GM06990 (cell line): ENCODE results near the gene DPP10.

Source experiments
- DNase-seq: peaks from one replicate; pipeline ENCODE4 v3.0.0-alpha.2; 2011; ENCODE audit not compliant: insufficient read length; ENCODE audit errors: extremely low read depth
- H3K27me3 ChIP-seq: replicated peaks from 2 replicates; pipeline ENCODE4 v1.6.0; 2011; ENCODE audit warnings: low read length; ENCODE audit not compliant: control insufficient read depth, insufficient read depth
- H3K36me3 ChIP-seq: 2 replicates; pipeline ENCODE4 v1.5.1; 2011; ENCODE audit warnings: low read length; ENCODE audit not compliant: control insufficient read depth, insufficient read depth
- H3K4me3 ChIP-seq: replicated peaks from 2 replicates; pipeline ENCODE4 v1.5.1; 2011; ENCODE audit warnings: low read depth, mild to moderate bottlenecking, control low read depth, low read length
- TF ChIP-seq, protein P1 (sequence below): IDR thresholded peaks from 2 replicates; pipeline ENCODE4 v1.5.1; 2011; ENCODE audit warnings: low read length, control low read depth, mild to moderate bottlenecking, inconsistent platforms; ENCODE audit not compliant: insufficient read depth, poor library complexity, severe bottlenecking

Gene DPP10

DNA sequence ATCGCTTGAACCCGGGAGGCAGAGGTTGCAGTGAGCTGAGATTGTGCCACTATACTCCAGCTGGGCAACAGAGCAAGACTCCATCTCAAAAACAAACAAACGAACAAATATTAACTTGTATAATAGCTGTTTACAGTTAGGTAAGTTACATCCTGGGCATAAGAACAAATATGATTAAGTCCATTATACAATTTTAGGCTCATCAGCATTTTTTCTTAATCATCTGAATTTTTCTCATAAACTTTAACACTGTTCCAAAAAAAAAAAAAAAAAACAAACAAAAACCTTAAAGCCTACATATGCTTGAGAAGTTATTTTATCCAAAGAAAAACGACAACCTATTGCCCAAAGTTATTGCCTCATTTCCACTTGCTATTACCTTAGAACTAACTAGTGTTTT lies 1042.5 kb downstream of the DPP10 start:
- no peak overlapping the region for H3K4me3 ChIP-seq
- DNase-seq: no peak
- H3K36me3 ChIP-seq: no peaks in the 10 kb centered on the region
- H3K27me3 ChIP-seq: no peaks in the 10 kb centered on the region
- TF ChIP-seq, protein P1, sequence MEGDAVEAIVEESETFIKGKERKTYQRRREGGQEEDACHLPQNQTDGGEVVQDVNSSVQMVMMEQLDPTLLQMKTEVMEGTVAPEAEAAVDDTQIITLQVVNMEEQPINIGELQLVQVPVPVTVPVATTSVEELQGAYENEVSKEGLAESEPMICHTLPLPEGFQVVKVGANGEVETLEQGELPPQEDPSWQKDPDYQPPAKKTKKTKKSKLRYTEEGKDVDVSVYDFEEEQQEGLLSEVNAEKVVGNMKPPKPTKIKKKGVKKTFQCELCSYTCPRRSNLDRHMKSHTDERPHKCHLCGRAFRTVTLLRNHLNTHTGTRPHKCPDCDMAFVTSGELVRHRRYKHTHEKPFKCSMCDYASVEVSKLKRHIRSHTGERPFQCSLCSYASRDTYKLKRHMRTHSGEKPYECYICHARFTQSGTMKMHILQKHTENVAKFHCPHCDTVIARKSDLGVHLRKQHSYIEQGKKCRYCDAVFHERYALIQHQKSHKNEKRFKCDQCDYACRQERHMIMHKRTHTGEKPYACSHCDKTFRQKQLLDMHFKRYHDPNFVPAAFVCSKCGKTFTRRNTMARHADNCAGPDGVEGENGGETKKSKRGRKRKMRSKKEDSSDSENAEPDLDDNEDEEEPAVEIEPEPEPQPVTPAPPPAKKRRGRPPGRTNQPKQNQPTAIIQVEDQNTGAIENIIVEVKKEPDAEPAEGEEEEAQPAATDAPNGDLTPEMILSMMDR: no peak

DNA sequence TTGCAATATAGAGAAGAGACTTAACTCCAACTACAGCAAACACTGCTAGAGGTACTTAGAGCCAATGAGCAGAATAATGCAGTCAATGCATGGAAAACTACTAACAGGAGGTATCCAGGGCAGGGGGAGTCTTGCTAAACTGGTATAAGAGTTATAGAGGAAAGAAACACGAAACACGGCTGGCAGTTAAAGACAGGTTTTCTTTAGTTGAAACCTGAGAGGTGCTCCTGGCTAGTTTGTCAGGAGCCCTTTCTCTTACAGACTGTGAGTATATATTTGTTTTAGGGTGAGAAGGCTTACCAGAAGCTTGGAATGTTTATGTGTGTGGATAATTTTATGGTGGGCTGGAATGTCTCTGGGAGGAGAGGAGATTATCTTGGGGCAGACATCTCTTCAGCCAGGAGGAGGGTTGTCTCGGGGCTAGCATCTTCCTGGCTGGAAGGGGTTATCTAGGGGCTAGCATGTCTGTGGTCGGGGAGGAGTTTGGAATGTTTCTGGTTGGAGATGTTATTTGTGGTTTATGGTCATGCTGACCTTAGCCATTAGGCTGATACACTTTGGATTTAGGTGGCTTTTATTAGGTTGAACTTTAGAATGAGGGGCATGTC lies 1048.8 kb downstream of the DPP10 start:
- no peaks in the 10 kb centered on the region for H3K27me3 ChIP-seq
- TF ChIP-seq, protein P1: no peak
- no peaks in the 10 kb centered on the region for H3K36me3 ChIP-seq
- H3K4me3 ChIP-seq: no peak overlapping the region
- no peak for DNase-seq

DNA sequence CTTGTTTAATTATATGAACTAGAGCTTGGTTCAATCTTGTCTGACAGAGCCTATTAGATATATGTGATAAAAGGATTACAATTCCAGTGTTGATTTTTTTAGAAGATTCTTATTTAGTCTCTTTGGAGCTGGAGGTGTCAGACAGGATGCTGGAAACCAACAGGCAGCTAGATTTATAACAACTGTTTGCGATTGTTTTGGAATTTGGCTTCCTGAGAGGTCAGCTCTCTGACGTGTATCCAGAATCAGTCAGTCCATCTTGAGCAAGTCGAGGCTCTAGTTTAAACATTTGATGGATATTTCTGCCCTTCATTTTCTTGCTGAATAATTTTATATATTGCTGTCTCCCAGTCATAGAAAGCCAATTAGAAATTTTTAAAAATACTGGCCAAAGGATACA lies 1062.9 kb downstream of the DPP10 start:
- no peak overlapping the region for H3K4me3 ChIP-seq
- no peak for DNase-seq
- H3K36me3 ChIP-seq: no peaks in the 10 kb centered on the region
- TF ChIP-seq, protein P1: no peak
- no peaks in the 10 kb centered on the region for H3K27me3 ChIP-seq

DNA sequence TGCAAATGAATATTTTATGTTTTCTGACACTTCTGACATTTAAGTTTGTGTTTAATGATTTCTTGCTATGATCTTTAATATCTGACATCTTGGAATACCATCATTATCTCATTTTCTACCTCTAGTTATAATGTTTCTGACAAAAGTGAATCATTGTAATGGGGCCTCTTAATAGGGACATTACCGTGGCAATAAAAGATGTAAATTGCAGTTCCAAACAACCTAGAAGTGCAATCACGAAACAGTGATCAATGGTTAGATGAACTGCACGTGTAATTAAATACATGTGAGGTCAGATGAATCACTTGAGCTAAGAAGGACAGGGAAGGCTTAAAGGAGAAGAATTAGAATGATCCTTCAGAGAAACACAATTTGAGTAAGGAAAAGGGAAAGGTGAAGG lies 1078.3 kb downstream of the DPP10 start:
- no peaks in the 10 kb centered on the region for H3K27me3 ChIP-seq
- TF ChIP-seq, protein P1: no peak
- H3K36me3 ChIP-seq: no peaks in the 10 kb centered on the region
- H3K4me3 ChIP-seq: no peak overlapping the region
- no peak for DNase-seq

DNA sequence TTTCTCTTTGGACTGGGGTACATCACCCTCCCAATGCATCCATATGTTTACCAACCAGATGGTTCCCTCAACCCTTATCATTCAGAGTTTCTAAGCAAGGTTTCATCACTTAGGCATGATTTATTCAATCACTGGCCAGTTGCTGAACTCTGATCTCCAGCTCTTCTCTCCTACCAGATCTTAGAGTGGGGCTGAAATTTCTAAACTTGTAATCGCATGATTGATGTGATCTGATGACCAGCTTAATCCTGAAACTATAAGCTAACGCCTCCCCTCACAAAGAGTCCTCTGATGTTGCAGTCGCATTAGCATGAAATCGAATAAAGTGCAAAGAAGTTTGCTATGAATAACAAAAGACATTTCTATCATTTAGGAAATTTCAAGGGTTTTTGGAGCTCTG lies 1082.0 kb downstream of the DPP10 start:
- no peak for DNase-seq

More for the DNA sequence above, 1082.0 kb downstream of the DPP10 start:
- Histone ChIP-seq H3K4me3 (no peak overlapping the region), H3K27me3 (no peaks in the 10 kb centered on the region), H3K36me3 (no peaks in the 10 kb centered on the region)
- TF ChIP-seq, protein P1: no peak
